Measurements from ENCODE around the gene RMRP.

Gene RMRP

GRCh38 chr9:35684921-35685320, 27.1 kb upstream of the RMRP start:
- Histone ChIP-seq H3K4me3 (replicated peaks; ENCODE audit: insufficient read depth, low read length) (no peak overlapping the region), H3K27me3 (ENCODE audit: insufficient read depth, poor library complexity, severe bottlenecking) (no peaks in the 10 kb centered on the region), H3K27ac (replicated peaks) (no peak overlapping the region)
- no peak for DNase-seq (ENCODE audit: low read depth in 1 of 2, low spot score in 1 of 2)
- TF ChIP-seq GABPA (IDR thresholded peaks at IDR 0.05; ENCODE audit: low read depth) (no peak), SPI1 (IDR thresholded peaks at IDR 0.05; ENCODE audit: borderline replicate concordance, low read depth) (no peak), REST (IDR thresholded peaks at IDR 0.05; ENCODE audit: insufficient replicate concordance, low read depth) (no peak), CTCF (IDR thresholded peaks at IDR 0.05; ENCODE audit: insufficient read depth, low read length) (no peak), POLR2AphosphoS5 (IDR thresholded peaks at IDR 0.05; ENCODE audit: low read depth) (no peak)

- DNase-seq (ENCODE audit: low read depth in 1 of 2, low spot score in 1 of 2) = no peak
- no peak overlapping the region for H3K4me3 ChIP-seq (replicated peaks; ENCODE audit: insufficient read depth, low read length)
- no peak for TF ChIP-seq POLR2AphosphoS5 (IDR thresholded peaks at IDR 0.05; ENCODE audit: low read depth)
- no peak for TF ChIP-seq REST (IDR thresholded peaks at IDR 0.05; ENCODE audit: insufficient replicate concordance, low read depth)
- no peak for TF ChIP-seq CTCF (IDR thresholded peaks at IDR 0.05; ENCODE audit: insufficient read depth, low read length)
- no peak for TF ChIP-seq SPI1 (IDR thresholded peaks at IDR 0.05; ENCODE audit: borderline replicate concordance, low read depth)
- TF ChIP-seq GABPA (IDR thresholded peaks at IDR 0.05; ENCODE audit: low read depth) = no peak
- H3K27ac ChIP-seq (replicated peaks) = no peak overlapping the region
- H3K27me3 ChIP-seq (ENCODE audit: insufficient read depth, poor library complexity, severe bottlenecking) = no peaks in the 10 kb centered on the region
These were observed 25.5 kb upstream of the RMRP start for GRCh38 chr9:35683323-35683722.

GRCh38 chr9:35682520-35683315, 24.9 kb upstream of the RMRP start:
- H3K4me3 ChIP-seq (replicated peaks; ENCODE audit: insufficient read depth, low read length) = no peak overlapping the region
- TF ChIP-seq SPI1 (IDR thresholded peaks at IDR 0.05; ENCODE audit: borderline replicate concordance, low read depth) (no peak), POLR2AphosphoS5 (IDR thresholded peaks at IDR 0.05; ENCODE audit: low read depth) (no peak), CTCF (IDR thresholded peaks at IDR 0.05; ENCODE audit: insufficient read depth, low read length) (no peak), REST (IDR thresholded peaks at IDR 0.05; ENCODE audit: insufficient replicate concordance, low read depth) (no peak), GABPA (IDR thresholded peaks at IDR 0.05; ENCODE audit: low read depth) (no peak)
- DNase-seq (ENCODE audit: low read depth in 1 of 2, low spot score in 1 of 2) = no peak
- H3K27me3 ChIP-seq (ENCODE audit: insufficient read depth, poor library complexity, severe bottlenecking) = no peaks in the 10 kb centered on the region
- H3K27ac ChIP-seq (replicated peaks) = no peak overlapping the region

Data from HL-60 (cell line).